Brain microvascular endothelial cell (primary cell): Measurements from ENCODE around the gene TEX9.
"Not testable (repeated sequence)": the region's sequence is repeated elsewhere in the genome, so short reads cannot be mapped to it uniquely, and the experiment has no call there.

Experiments used
- DNase-seq: peaks from one replicate; pipeline ENCODE4 v3.0.0-alpha.2; 2020
- H3K27ac ChIP-seq: fragments of 250-450 bp; sonication (Bioruptor Pico); 2 replicates; pipeline ENCODE4 v1.5.1; 2020; ENCODE audit warnings: mild to moderate bottlenecking, moderate library complexity
- H3K27me3 ChIP-seq: fragments of 250-450 bp; sonication (Bioruptor Pico); replicated peaks from 2 replicates; pipeline ENCODE4 v1.5.1; 2020; ENCODE audit warnings: mild to moderate bottlenecking
- H3K36me3 ChIP-seq: fragments of 250-450 bp; sonication (Bioruptor Pico); replicated peaks from 2 replicates; pipeline ENCODE4 v1.5.1; 2020; ENCODE audit warnings: mild to moderate bottlenecking
- H3K4me3 ChIP-seq: 2 replicates; pipeline ENCODE4 v1.5.1; 2011; ENCODE audit warnings: low read depth, mild to moderate bottlenecking, control low read depth, low read length, moderate library complexity
- CTCF ChIP-seq: IDR thresholded peaks from 2 replicates; pipeline ENCODE4 v1.5.1; 2011; ENCODE audit warnings: low read depth, mild to moderate bottlenecking, moderate library complexity, low read length, control low read depth, inconsistent platforms; ENCODE audit errors: missing control alignments
- in situ Hi-C: cut with HindIII; loops from 2 replicates; pipeline ENCODE4 v1.10.0; 2017; ENCODE audit warnings: low sequenced_read_pairs, low pct_ligation_motif_present

Gene TEX9

GRCh38 chr15:56366211-56366610 is 985 bp downstream of the TEX9 start:
- in situ Hi-C loops: no loop called here
- Histone ChIP-seq H3K36me3 (no peaks in the 10 kb centered on the region), H3K27ac (no peak overlapping the region), H3K27me3 (no peaks in the 10 kb centered on the region), H3K4me3 (peak overlapping the region; percentile 81)
- no peak for DNase-seq
- TF ChIP-seq CTCF: no peak

- no peaks in the 10 kb centered on the region for H3K27me3 ChIP-seq
- in situ Hi-C loops: no loop called here
- no peak overlapping the region for H3K27ac ChIP-seq
- no peak for TF ChIP-seq CTCF
- H3K36me3 ChIP-seq: no peaks in the 10 kb centered on the region
- no peak for DNase-seq
- no peak overlapping the region for H3K4me3 ChIP-seq
These were observed 1.9 kb downstream of the TEX9 start for GRCh38 chr15:56367156-56367555.

- TF ChIP-seq CTCF: no peak
- Histone ChIP-seq H3K27ac (no peak overlapping the region), H3K36me3 (no peaks in the 10 kb centered on the region), H3K27me3 (no peaks in the 10 kb centered on the region), H3K4me3 (no peak overlapping the region)
- DNase-seq: no peak
- in situ Hi-C loops: no loop called here
These were observed 4.0 kb downstream of the TEX9 start for GRCh38 chr15:56369234-56369633.

GRCh38 chr15:56371495-56372147 is 6.4 kb downstream of the TEX9 start:
- H3K36me3 ChIP-seq: no peaks in the 10 kb centered on the region
- in situ Hi-C loops: no loop called here
- no peaks in the 10 kb centered on the region for H3K27me3 ChIP-seq
- no peak overlapping the region for H3K27ac ChIP-seq
- TF ChIP-seq CTCF: no peak
- no peak overlapping the region for H3K4me3 ChIP-seq
- DNase-seq: no peak

- H3K36me3 ChIP-seq, in situ Hi-C loops, DNase-seq, H3K4me3 ChIP-seq, H3K27me3 ChIP-seq, H3K27ac ChIP-seq: not testable (repeated sequence)
These were observed 9.5 kb downstream of the TEX9 start for GRCh38 chr15:56374693-56375092.

GRCh38 chr15:56377822-56378221 is 12.6 kb downstream of the TEX9 start:
- H3K4me3 ChIP-seq, in situ Hi-C loops, H3K27ac ChIP-seq, H3K36me3 ChIP-seq, DNase-seq, H3K27me3 ChIP-seq: not testable (repeated sequence)

GRCh38 chr15:56383010-56383409 is 17.8 kb downstream of the TEX9 start:
- no peak for TF ChIP-seq CTCF
- no peaks in the 10 kb centered on the region for H3K36me3 ChIP-seq
- H3K4me3 ChIP-seq: no peak overlapping the region
- DNase-seq: no peak
- H3K27ac ChIP-seq: no peak overlapping the region
- no peaks in the 10 kb centered on the region for H3K27me3 ChIP-seq
- in situ Hi-C loops: no loop called here
